Measurements from ENCODE around the gene GIT2. TPM values are rescaled to one million over a fixed set of nuclear protein-coding genes. Genes with fewer than 3 reads are reported as not detected.

GIT2 gene
- total RNA-seq, 1 donor from 2014 or later = 66.6 TPM

- intact Hi-C loops (cut with DNase I) = no loop called here
- ATAC-seq (no peak), DNase-seq (ENCODE audit: low spot score) (no peak)
Measured at GRCh38 chr12:109928058-109928656, 68.0 kb downstream of the GIT2 start.

- intact Hi-C loops (cut with DNase I) = no loop called here
- ATAC-seq (peak; percentile 42), DNase-seq (ENCODE audit: low spot score) (no peak)
Measured at GRCh38 chr12:109927622-109928021, 68.5 kb downstream of the GIT2 start.

DNA sequence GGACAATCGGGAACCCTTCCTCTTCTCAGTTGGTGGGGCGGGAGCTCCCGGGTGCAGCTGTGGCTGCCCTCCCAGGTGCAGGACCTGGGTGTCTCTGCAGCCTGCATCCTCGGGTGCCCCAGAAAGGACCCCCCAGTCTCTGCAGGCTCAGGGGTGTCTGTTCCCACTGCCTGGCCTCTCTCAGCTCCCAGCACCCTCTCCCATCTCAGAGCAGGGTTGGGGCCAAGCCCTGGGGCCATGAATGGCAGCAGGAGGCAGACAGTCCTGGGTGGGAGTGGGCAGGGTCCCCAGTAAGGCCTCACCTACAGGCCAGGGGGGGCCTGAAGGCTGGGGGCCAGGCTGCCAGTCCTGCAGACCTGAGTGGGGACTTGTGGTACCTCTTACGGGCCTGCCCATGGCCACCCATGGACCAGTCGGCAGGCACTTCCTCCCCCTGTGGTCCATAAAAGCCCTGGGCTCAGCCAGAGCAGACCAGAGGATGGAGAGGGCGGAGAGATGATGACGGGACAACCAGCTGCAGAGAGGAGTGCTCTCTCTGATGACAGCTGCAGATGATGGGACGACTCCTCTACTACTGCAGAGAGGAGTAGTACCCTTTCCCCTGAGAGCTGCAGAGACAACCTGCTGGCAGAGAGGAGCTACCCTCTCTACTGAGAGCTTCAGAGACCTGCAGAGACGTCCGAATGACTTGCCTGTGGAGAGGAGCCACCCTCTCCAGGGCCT, 69.5 kb downstream of the GIT2 start:
- no peak for DNase-seq (ENCODE audit: low spot score)
- no peak for ATAC-seq
- intact Hi-C loops (cut with DNase I) = no loop called here

DNA sequence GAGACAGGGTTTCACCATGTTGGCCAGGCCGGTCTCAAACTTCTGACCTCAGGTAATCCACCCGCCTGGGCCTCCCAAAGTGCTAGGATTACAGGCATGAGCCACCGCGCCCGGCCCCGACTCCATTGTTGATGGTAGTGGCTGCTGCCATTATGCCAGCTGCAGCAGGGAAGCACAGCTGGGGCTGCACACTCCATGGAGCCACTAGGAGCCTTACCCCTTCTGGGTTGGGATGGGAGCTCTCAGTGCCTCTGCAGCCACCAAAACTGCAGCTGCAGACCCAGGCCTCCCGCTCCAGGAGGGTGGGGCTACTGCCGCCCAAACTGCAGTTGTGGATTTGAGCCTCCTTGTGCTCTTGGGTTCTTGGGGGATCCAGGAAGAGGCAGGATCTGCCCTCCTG, 70.2 kb downstream of the GIT2 start:
- intact Hi-C loops (cut with DNase I) = no loop called here
- ATAC-seq = no peak
- no peak for DNase-seq (ENCODE audit: low spot score)

DNA sequence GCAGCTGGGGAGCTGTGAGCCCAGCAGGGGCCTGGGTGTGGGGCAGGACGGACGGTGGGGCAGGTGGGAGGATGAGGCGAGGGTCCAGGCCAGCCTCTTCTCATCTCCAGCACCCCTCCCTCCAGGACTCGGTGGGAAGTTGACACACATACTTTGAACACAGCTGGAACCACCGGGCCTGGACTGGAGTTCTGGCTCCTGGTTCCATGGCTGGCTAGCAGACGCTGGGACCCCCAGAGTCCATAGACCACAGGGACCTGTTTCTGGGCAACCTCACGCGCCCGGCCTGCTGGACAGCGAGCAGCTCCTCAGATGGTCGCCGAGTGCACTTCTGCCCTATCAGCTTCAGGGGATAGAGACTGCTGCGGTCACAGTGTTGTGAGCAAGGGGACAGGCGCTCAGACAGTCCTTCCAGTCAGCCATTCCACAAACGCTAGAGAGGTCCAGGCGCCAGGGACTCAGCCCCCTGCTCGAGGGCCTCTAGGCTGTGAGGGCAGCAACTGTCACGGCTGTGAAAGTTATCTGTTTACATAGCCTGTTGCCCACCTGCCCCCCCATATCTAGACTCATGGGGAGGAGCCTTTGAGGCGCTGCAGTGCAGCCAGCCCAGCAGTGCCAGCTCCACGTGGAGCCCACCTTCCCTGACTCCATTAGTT, 70.9 kb downstream of the GIT2 start:
- intact Hi-C loops (cut with DNase I) = no loop called here
- no peak for ATAC-seq
- no peak for DNase-seq (ENCODE audit: low spot score)

DNA sequence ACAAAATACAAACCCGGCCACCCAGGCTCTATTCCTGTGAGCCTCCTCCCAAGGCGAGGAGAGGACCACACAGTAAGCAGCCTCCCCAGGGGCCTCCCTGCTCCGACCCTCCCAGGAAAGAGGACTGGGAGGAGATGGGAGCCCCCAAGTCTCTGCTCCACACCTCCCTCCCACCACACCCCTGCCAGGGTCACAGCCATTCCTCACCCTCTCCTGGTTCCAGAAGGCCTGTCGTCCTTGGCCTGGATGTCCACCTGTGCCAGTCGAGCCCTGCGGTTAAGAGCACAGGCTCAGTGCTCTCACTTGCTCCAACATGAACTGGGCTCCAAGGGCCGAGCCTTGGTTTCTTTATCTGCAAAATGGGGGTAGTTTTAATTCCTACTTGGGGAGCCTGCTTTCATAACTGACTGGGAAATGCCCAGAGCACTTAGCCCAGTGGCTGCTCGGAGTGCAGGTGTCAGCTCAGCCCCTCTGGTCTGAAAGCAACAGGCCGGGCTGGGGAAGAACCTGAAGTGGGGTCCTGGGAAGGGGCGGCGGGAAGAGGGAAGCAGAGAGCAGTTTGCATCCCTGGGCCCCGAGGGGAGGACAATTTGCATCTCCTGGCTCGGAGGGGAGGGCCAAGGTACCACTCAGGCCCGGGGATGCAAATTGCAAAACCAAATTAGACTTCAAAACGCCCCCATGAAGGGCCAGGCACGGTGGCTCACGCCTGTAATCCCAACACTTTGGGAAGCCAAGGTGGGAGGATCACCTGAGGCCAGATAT, 72.5 kb downstream of the GIT2 start:
- intact Hi-C loops (cut with DNase I) = no loop called here
- DNase-seq (ENCODE audit: low spot score) = no peak
- ATAC-seq = no peak

DNA sequence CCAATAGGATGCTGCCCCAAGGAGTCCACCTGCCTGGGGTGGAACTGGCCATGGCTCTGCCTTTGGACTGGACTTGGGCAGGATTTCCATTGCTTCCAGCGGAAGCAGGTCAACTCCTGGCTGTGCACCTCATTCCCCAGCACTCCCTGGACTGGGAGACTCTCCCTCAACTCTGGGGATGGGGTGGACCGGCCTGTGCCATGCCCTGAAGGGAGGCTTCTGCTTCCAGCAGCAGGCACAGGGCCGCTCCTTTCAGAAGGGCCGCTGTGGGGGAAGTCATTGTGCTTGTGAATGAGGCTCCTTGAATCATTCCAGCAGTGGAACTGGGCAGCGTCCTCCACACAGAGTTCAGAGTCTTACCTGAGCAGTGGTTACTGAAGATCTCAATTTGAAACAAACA, 73.1 kb downstream of the GIT2 start:
- ATAC-seq (peak; percentile 23), DNase-seq (ENCODE audit: low spot score) (no peak)
- intact Hi-C loops (cut with DNase I) = no loop called here

DNA sequence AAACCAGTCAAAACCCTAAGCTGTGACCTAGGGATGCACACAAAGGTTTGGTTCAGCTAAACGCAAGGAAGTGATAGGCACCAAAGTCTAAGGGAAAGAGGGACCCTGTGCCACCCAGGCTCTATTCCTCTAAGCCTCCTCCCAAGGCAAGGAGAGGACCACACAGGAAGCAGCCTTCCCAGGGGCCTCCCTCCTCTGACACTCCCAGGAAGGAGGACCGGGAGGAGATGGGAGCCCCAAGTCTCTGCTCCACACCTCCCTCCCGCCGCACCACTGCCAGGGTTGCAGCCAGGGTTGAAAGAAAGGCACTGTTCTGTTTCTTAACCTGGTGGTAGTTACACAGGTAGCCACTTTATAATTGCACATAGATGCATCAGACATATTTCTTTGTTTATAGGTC, 74.2 kb downstream of the GIT2 start:
- DNase-seq (ENCODE audit: low spot score) = no peak
- no peak for ATAC-seq
- intact Hi-C loops (cut with DNase I) = no loop called here

GRCh38 chr12:109920261-109920780, 75.8 kb downstream of the GIT2 start:
- ATAC-seq = no peak
- intact Hi-C loops (cut with DNase I) = no loop called here
- no peak for DNase-seq (ENCODE audit: low spot score)

DNA sequence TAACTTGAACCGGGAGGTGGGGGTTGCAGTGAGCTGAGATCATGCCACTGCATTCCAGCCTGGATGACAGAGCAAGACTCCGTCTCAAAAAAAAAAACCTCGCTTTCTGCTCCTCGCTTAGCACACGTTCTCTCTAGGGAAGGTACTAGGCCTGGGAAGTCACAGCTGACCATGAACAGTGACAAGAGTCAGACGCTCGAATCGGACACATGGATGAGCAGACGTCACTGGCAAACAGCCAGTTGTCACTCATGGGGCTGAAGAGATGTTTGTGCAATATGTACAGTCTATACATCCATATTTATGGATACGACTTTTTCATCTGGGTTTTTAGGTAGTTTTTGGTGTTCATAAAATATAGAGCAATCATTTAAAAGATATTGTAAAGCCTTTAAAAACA, 76.7 kb downstream of the GIT2 start:
- ATAC-seq (no peak), DNase-seq (ENCODE audit: low spot score) (no peak)
- intact Hi-C loops (cut with DNase I) = no loop called here

- DNase-seq (ENCODE audit: low spot score) (no peak), ATAC-seq (no peak)
- intact Hi-C loops (cut with DNase I) = no loop called here
Measured at GRCh38 chr12:109916045-109916444, 80.1 kb downstream of the GIT2 start.

GRCh38 chr12:109915171-109916040, 80.8 kb downstream of the GIT2 start:
- no peak for DNase-seq (ENCODE audit: low spot score)
- no peak for ATAC-seq
- intact Hi-C loops (cut with DNase I) = no loop called here

- DNase-seq (ENCODE audit: low spot score) (no peak), ATAC-seq (no peak)
- intact Hi-C loops (cut with DNase I) = no loop called here
Measured at GRCh38 chr12:109914461-109914860, 81.7 kb downstream of the GIT2 start.

DNA sequence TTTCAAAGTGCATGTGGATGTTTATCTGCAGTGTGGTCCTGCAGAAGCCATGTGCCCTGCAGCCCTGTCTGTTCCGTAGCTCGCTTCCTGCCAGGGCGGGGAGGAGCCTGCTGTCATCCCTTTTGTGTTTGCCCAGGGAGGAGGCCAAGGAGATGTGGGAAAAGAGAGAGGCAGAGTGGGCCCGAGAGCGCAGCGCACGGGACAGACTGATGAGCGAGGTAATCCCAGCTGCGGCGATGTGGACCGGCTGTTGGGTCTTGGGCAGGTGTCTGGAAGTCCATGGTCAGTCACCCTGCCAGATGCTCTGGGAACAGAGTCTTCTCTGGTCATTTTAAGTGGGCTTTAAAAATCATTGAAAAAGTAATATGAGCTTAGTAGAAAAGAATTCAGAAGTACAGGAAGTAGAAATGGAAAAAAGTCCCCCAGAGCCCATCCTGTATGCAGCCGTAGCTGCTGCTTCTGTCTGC, 83.3 kb downstream of the GIT2 start:
- intact Hi-C loops (cut with DNase I) = no loop called here
- ATAC-seq (peak; percentile 37), DNase-seq (ENCODE audit: low spot score) (no peak)

GRCh38 chr12:109910969-109911348, 85.2 kb downstream of the GIT2 start:
- no peak for ATAC-seq
- intact Hi-C loops (cut with DNase I) = no loop called here
- DNase-seq (ENCODE audit: low spot score) = no peak

DNA sequence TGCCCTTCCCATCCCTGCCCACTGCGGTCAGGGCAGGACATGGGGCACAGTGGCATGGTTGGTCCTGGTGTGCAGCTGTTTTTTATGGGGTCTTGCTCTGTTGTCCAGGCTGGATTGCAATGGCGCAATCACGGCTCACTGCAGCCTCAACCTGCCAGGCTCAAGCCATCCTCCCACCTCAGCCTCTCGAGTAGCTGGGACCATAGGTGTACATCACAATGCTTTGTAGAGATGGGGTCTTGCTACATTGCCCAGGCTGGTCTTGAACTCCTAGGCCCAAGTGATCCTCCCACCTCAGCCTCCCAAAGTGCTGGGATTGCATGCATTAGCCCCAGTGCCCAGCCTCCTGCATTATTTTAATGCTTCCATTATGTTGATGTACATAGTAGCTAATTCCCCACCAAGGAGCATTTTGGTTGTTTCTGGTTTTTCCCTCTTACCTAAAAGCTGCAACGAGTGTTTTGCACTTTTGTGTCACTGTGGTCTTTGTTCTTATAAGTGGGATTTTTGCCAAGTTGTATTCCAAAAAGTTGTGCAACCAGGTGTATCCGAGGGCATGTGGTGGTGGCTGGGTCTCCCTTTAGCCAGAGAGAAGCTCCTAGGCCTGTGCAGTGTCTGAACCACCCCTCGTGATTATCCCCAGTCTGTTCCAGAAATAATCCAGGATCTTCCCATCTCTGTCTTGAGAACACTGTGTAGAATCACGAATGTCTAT, 85.8 kb downstream of the GIT2 start:
- intact Hi-C loops (cut with DNase I) = no loop called here
- no peak for DNase-seq (ENCODE audit: low spot score)
- no peak for ATAC-seq

GRCh38 chr12:109905301-109905700, 90.9 kb downstream of the GIT2 start:
- ATAC-seq (no peak), DNase-seq (ENCODE audit: low spot score) (no peak)
- intact Hi-C loops (cut with DNase I) = no loop called here

DNA sequence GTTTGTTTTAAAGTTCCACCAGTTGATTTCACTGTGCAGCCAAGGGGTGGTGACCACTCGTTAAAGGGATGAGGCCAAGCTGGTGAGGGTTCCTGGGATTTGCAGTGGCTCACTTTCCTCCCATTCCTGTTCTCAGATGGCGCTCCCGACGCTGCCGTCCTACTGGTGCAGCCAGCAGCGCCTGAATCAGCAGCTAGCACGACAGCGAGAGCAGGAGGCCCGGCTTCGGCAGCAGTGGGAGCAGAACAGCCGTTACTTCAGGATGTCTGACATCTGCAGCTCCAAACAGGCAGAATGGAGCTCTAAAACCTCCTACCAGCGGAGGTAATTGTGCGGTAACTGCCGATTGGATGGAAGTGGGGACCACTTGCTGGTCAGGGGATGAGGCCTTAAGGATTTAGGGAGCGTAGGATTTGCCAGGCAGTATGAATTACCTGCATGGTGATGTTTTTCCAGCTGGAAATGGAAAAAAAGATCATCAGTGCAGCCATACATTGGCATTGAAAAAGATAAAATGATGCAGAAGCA, 93.2 kb downstream of the GIT2 start:
- ATAC-seq (no peak), DNase-seq (ENCODE audit: low spot score) (no peak)
- intact Hi-C loops (cut with DNase I) = no loop called here

Data from sciatic nerve (tissue), 2 donors.